PFSK-1 (cell line): ENCODE measurements around the gene PRKCE.

Experiments
- POLR2AphosphoS5 ChIP-seq: IDR thresholded peaks from 2 replicates; pipeline ENCODE4 v1.6.1; 2012; ENCODE audit warnings: low read depth, mild to moderate bottlenecking, control low read depth, low read length, moderate library complexity
- TAF1 ChIP-seq: IDR thresholded peaks from 2 replicates; pipeline ENCODE4 v1.6.1; 2012; ENCODE audit warnings: low read length, control low read depth, borderline replicate concordance; ENCODE audit not compliant: insufficient read depth
- TF ChIP-seq, protein P1 (sequence below), 2 experiments: IDR thresholded peaks; 2 replicates each; pipeline versions ENCODE4 v1.6.1 to v1.8.0; 2011 to 2012; ENCODE audit warnings: low read depth in 2 of 2, low read length in 2 of 2, control low read depth in 1 of 2, inconsistent platforms in 1 of 2, mild to moderate bottlenecking in 1 of 2, moderate library complexity in 1 of 2; ENCODE audit not compliant: insufficient read depth in 1 of 2

DNA sequence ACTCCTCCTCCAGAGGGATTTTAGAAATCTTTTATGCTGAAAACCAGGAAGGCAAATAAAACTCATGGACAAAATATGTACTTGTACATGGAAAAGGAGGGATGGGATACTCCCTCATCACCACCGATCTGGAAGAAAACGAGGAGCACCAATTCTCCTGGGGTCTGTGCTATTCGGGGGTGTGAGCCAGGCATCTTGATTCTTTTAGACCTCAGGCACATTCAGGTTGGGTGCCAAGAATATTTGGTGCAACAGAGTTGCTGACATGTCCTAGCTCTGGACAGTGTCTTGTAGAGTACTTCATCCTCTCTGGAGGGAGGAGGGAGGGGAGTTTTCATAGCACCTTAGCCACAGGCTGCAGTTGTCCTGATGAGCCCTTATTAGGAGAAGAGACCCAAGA, 163.0 kb downstream of the PRKCE start:
- TF ChIP-seq POLR2AphosphoS5: no peak
- no peak for TF ChIP-seq TAF1
- TF ChIP-seq, protein P1, sequence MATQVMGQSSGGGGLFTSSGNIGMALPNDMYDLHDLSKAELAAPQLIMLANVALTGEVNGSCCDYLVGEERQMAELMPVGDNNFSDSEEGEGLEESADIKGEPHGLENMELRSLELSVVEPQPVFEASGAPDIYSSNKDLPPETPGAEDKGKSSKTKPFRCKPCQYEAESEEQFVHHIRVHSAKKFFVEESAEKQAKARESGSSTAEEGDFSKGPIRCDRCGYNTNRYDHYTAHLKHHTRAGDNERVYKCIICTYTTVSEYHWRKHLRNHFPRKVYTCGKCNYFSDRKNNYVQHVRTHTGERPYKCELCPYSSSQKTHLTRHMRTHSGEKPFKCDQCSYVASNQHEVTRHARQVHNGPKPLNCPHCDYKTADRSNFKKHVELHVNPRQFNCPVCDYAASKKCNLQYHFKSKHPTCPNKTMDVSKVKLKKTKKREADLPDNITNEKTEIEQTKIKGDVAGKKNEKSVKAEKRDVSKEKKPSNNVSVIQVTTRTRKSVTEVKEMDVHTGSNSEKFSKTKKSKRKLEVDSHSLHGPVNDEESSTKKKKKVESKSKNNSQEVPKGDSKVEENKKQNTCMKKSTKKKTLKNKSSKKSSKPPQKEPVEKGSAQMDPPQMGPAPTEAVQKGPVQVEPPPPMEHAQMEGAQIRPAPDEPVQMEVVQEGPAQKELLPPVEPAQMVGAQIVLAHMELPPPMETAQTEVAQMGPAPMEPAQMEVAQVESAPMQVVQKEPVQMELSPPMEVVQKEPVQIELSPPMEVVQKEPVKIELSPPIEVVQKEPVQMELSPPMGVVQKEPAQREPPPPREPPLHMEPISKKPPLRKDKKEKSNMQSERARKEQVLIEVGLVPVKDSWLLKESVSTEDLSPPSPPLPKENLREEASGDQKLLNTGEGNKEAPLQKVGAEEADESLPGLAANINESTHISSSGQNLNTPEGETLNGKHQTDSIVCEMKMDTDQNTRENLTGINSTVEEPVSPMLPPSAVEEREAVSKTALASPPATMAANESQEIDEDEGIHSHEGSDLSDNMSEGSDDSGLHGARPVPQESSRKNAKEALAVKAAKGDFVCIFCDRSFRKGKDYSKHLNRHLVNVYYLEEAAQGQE (IDR thresholded peaks at IDR 0.05; ENCODE audit: insufficient read depth in 1 of 2, low read depth in 2 of 2, low read length in 2 of 2): no peak
